ENCODE results near the gene POT1. TPM values are rescaled to one million over a fixed set of nuclear protein-coding genes. Genes with fewer than 3 reads are reported as not detected.

The POT1 gene
- total RNA-seq, 2 donors from 2014 or later, result 9.3 to 12.0 TPM

DNA sequence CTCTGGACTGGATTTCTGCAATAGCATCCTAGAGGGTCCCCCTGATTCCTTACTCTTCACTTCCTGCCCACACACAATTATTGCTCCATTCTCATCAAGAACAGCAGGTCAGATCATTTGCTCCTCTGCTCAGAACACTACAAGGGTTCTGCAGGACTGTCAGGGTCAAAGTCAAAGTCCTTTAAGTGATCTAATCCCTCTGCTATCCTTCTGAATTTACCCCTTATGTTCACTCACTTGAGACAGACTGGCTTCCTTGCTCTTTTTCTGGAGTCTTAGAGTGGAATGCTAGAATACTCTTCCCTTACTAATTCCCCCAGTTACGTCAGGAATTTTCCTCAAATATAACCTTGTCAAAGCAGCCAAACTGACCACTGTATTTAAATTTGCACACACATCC lies 7.5 kb upstream of the POT1 start:
- intact Hi-C loops (cut with DNase I), result no loop called here
- no peak for TF ChIP-seq CTCF (IDR thresholded peaks at IDR 0.05)
- Histone ChIP-seq H3K27me3 (no peaks in the 10 kb centered on the region), H3K9me3 (no peaks in the 10 kb centered on the region), H3K36me3 (no peaks in the 10 kb centered on the region), H3K9ac (ENCODE audit: low read depth in 2 of 2, low read length in 2 of 2) (no peak overlapping the region), H3K4me3 (no peak overlapping the region), H3K27ac (no peak overlapping the region), H3K4me1 (no peaks in the 10 kb centered on the region)
- no peak for DNase-seq

- H3K9ac ChIP-seq (ENCODE audit: low read depth in 2 of 2, low read length in 2 of 2), result no peak overlapping the region
- H3K4me3 ChIP-seq, result no peak overlapping the region
- H3K4me1 ChIP-seq, result no peaks in the 10 kb centered on the region
- H3K27me3 ChIP-seq, result no peaks in the 10 kb centered on the region
- DNase-seq, result no peak
- intact Hi-C loops (cut with DNase I), result no loop called here
- H3K9me3 ChIP-seq, result no peaks in the 10 kb centered on the region
- no peak for TF ChIP-seq CTCF (IDR thresholded peaks at IDR 0.05)
- no peaks in the 10 kb centered on the region for H3K36me3 ChIP-seq
- H3K27ac ChIP-seq, result no peak overlapping the region
Measured at GRCh38 chr7:124934841-124935240, 5.2 kb upstream of the POT1 start.

- Histone ChIP-seq H3K36me3 (no peaks in the 10 kb centered on the region), H3K4me3 (no peak overlapping the region), H3K27me3 (no peaks in the 10 kb centered on the region), H3K9ac (ENCODE audit: low read depth in 2 of 2, low read length in 2 of 2) (no peak overlapping the region), H3K9me3 (no peaks in the 10 kb centered on the region), H3K4me1 (no peaks in the 10 kb centered on the region), H3K27ac (no peak overlapping the region)
- no peak for TF ChIP-seq CTCF (IDR thresholded peaks at IDR 0.05)
- intact Hi-C loops (cut with DNase I), result no loop called here
- no peak for DNase-seq
Measured at GRCh38 chr7:124930655-124931597, 1.3 kb upstream of the POT1 start.

- Histone ChIP-seq H3K9ac (ENCODE audit: low read depth in 2 of 2, low read length in 2 of 2) (peak overlapping the region in 1 of 2 donors; percentile 81), H3K4me3 (peak overlapping the region; percentile 45), H3K4me1 (no peaks in the 10 kb centered on the region), H3K36me3 (no peaks in the 10 kb centered on the region), H3K9me3 (no peaks in the 10 kb centered on the region), H3K27ac (peak overlapping the region; percentile 69), H3K27me3 (no peaks in the 10 kb centered on the region)
- intact Hi-C loops (cut with DNase I), result no loop called here
- no peak for DNase-seq
- TF ChIP-seq CTCF (IDR thresholded peaks at IDR 0.05), result no peak
Measured at GRCh38 chr7:124930173-124930623, 573 bp upstream of the POT1 start.

DNA sequence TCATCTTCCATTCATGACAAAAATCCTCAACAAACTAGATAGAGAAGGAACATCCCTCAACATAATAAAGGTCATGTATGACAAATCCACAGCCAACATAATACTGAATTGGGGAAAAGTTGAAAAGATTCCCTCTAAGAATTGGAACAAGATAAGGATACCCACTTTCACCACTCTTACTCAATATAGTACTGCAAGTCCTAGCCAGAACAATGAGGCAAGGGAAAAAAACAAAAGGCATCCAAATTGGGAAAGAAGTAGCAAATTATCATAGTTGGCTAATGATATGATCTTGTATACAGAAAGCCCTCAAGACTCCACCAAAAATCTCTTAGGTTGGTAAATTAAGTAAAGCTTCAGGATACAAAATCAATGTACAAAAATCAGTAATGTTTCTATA lies 4.7 kb downstream of the POT1 start:
- no peaks in the 10 kb centered on the region for H3K4me1 ChIP-seq
- no peak overlapping the region for H3K4me3 ChIP-seq
- no peak overlapping the region for H3K27ac ChIP-seq
- H3K9me3 ChIP-seq, result no peaks in the 10 kb centered on the region
- H3K9ac ChIP-seq (ENCODE audit: low read depth in 2 of 2, low read length in 2 of 2), result no peak overlapping the region
- no peak for DNase-seq
- TF ChIP-seq CTCF (IDR thresholded peaks at IDR 0.05), result no peak
- intact Hi-C loops (cut with DNase I), result no loop called here
- no peaks in the 10 kb centered on the region for H3K27me3 ChIP-seq
- H3K36me3 ChIP-seq, result no peaks in the 10 kb centered on the region

All from colonic mucosa (tissue), 4 donors.